HG03175 (cell line): ENCODE results near the gene CDHR2.

ENCODE experiments used
- ATAC-seq: cut with Tn5 transposase; IDR thresholded peaks from one replicate; pipeline ENCODE4 v1.9.1; 2021; ENCODE audit warnings: mild to moderate bottlenecking, moderate library complexity; ENCODE audit not compliant: unreplicated experiment

Gene CDHR2

GRCh38 chr5:176631383-176632200, 82.5 kb downstream of the CDHR2 start:
- no peak for ATAC-seq

GRCh38 chr5:176632745-176633144, 83.6 kb downstream of the CDHR2 start:
- no peak for ATAC-seq

DNA sequence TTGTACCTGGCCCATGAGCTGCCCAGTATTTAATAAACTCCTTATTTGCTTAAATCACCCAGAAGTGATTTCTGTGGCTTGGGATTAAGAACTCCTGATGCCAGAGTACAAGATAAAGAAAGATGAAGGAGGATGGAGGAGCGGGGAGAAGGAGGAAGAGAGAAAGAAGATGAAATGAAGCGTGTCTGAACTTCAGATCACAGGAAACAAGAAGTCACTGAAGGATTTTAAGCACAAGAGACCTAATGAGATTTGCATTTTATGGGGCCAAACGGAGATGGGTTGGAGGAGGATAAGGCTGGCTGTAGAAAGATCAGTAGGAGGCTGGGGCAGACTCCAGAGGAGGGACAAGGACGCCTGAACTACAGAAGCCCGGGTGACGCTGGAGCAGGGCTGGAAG, 84.5 kb downstream of the CDHR2 start:
- ATAC-seq = no peak

- no peak for ATAC-seq
These were observed 87.3 kb downstream of the CDHR2 start for GRCh38 chr5:176636426-176636825.

GRCh38 chr5:176637556-176637955, 88.4 kb downstream of the CDHR2 start:
- no peak for ATAC-seq

DNA sequence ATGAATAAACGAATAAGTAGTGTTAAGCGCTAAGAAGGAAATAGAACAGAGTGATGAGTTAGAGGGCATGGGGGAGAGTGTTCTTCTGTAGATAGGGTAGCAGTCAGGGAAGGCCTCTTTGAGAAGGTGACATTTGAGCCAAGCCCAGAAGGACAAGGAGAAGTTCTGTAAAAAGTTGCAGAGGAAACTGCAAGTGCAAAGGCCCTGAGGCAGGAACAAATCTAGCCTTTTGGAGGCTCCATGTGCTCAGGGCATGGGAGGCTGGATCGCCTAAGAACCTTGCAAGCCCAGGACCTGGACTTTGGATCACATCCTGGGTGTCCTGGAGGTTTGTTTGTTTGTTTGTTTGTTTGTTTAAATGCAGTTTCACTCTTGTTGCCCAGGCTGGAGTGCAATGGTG, 89.3 kb downstream of the CDHR2 start:
- ATAC-seq = no peak

DNA sequence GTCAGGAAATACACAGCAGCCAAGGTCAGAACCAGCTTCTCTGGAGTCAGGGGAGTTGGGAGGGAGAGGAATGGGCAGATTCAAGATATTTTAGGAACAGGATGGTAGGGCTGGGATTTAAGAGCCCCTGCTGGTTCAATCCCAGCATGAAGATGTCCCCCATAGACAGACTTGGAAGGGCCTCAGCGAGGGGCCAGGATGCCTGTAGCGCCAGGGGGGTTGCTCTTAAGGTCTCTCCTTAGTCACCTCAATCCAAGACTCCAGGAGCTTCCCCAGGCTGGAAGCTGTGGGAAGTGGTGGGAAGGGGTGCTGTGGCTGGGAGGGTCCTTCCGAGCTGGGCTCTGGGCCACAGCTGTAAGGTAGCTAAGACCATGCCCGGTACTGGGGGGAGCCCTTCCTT, 90.1 kb downstream of the CDHR2 start:
- no peak for ATAC-seq

GRCh38 chr5:176639981-176640380, 90.8 kb downstream of the CDHR2 start:
- ATAC-seq = no peak

DNA sequence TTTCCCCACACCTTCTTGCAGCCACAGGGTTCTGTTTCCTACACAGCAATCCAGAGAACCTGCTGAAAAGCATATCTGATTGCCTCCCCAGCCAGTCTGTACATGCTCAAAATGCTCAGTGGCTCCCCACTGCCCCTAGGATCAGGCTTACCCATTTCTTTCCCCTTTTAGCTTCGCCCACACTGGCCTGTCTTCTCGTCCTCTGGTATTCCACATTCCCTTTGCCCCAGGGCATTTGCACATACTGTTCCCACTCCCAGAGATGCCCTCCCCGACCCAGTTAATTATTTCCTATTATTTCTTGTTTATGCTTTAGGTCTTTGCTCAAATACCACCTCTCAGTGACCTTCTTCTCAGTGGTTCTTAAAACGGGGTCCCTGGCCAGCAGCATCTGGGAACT, 91.5 kb downstream of the CDHR2 start:
- no peak for ATAC-seq

GRCh38 chr5:176642675-176643490, 93.7 kb downstream of the CDHR2 start:
- no peak for ATAC-seq

GRCh38 chr5:176643491-176644219, 94.5 kb downstream of the CDHR2 start:
- ATAC-seq = no peak

DNA sequence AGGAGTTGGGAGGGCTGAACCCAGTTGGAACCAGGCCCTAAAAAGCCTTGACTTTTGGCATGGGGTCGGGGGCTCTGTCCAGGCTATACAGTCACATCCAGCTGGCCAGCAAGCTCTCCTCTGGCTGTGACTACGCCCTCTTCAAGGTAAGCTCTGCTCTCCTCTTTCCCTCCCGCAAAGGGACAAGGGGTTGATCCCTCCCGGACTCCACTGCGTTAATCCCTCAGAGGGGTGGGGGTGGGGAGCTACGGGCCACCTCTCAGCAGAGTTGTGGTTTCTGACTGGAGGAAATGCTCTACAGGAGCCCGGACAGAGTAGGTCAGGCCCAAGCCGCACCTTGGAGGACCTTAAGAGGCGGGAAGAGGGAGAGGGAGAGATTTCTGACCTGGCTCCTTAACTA, 95.2 kb downstream of the CDHR2 start:
- ATAC-seq = no peak

DNA sequence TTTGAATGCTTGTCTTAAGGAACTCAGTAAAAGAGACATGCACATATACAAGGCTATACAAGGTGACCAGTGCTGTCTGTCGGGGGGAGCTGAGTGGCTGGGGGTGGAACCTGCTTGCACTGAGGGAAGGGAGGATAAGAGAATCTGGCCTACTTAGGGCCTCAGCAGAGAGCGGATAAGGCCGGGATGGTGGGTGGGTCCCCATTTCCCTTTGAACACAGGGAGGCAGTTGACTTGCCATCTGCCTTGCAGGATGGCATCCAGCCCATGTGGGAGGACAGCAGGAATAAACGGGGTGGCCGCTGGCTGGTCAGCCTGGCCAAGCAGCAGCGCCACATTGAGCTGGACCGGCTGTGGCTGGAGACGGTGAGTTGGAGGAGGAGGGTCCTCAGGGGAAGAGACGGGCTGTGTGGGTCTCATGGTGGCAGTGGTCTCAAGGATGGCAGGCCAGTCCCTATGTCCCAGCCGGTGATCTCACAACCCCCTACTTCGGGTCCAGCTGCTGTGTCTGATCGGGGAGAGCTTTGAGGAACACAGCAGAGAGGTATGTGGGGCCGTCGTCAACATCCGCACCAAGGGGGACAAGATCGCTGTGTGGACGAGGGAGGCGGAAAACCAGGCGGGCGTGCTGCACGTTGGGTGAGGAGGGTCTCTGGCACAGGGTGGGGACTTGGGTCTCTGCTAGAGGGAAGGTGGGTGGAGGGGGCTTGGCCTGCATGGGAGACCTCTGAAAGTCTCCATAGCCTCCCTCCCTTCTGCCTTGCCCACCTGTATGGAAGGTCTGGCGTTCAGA, 95.9 kb downstream of the CDHR2 start:
- no peak for ATAC-seq
